H1 (cell line): ENCODE measurements around the gene DLL4. TPM values are rescaled to one million over a fixed set of nuclear protein-coding genes. Genes with fewer than 3 reads are reported as not detected.

Source experiments
- CTCF ChIA-PET: fragments of 300-600 bp; sonication (Branson Sonifier 250); formaldehyde crosslinking; loops from one replicate; lab custom pipeline; 2021; ENCODE audit not compliant: partially characterized antibody; lab: Charles Lee
- POLR2A ChIA-PET: fragments of 300-600 bp; sonication (Branson Sonifier 250); formaldehyde crosslinking; loops from one replicate; lab custom pipeline; 2021; ENCODE audit warnings: inconsistent platforms; ENCODE audit not compliant: partially characterized antibody; lab: Charles Lee
- DNase-seq, 2 experiments: peaks; one replicate each; pipeline versions ENCODE4 v3.0.0 to v3.0.0-alpha.2; 2010 to 2022; ENCODE audit warnings: low spot score in 2 of 2, low read depth in 1 of 2, mixed read lengths in 1 of 2
- FAIRE-seq: peaks from 2 replicates; lab custom pipeline; 2011; peaks lifted over from hg19 to GRCh38; lab: Jason Lieb, UNC
- H2AFZ ChIP-seq: 2 replicates; pipeline ENCODE4 v1.8.1; 2012; ENCODE audit warnings: low read length, inconsistent platforms
- H2AK5ac ChIP-seq: 2 replicates; pipeline ENCODE4 v1.6.1; 2013; ENCODE audit warnings: low read depth, low read length
- H2BK120ac ChIP-seq: replicated peaks from 2 replicates; pipeline ENCODE3; 2013; ENCODE audit warnings: low read depth, low read length, inconsistent platforms
- H2BK12ac ChIP-seq: 2 replicates; pipeline ENCODE4 v1.6.1; 2013; ENCODE audit warnings: low read depth, low read length
- H2BK15ac ChIP-seq: 2 replicates; pipeline ENCODE4 v1.6.1; 2013; ENCODE audit warnings: low read length
- H2BK20ac ChIP-seq: 2 replicates; pipeline ENCODE4 v1.6.1; 2013; ENCODE audit warnings: low read length
- H2BK5ac ChIP-seq: 2 replicates; pipeline ENCODE4 v1.6.1; 2013; ENCODE audit warnings: low read depth, low read length
- H3K14ac ChIP-seq: 2 replicates; pipeline ENCODE4 v1.6.1; 2013; ENCODE audit warnings: inconsistent platforms; ENCODE audit not compliant: insufficient read length
- H3K18ac ChIP-seq: 2 replicates; pipeline ENCODE4 v1.6.1; 2013; ENCODE audit warnings: low read length; ENCODE audit errors: extremely low read depth
- H3K23ac ChIP-seq: 2 replicates; pipeline ENCODE4 v1.6.1; 2013; ENCODE audit warnings: inconsistent platforms; ENCODE audit not compliant: insufficient read length
- H3K23me2 ChIP-seq: 2 replicates; pipeline ENCODE4 v1.6.1; 2013; ENCODE audit warnings: low read depth, low read length
- H3K27ac ChIP-seq: 2 replicates; pipeline ENCODE4 v1.6.1; 2011; ENCODE audit warnings: low read depth, low read length, inconsistent platforms
- H3K27me3 ChIP-seq, 4 experiments: replicated peaks in 1 of 4; 1 replicate in 1 of 4; 2 replicates in 3 of 4; pipeline versions ENCODE4 v1.6.1 to v1.8.1; 2011 to 2013; ENCODE audit warnings: low read length in 3 of 4, mild to moderate bottlenecking in 3 of 4, inconsistent platforms in 2 of 4, mixed read lengths in 2 of 4, moderate library complexity in 1 of 4; ENCODE audit not compliant: control insufficient read depth in 3 of 4, insufficient read depth in 3 of 4; ENCODE audit errors: extremely low read depth in 1 of 4
- H3K36me3 ChIP-seq, 4 experiments: 2 replicates each; pipeline versions ENCODE4 v1.6.1 to v1.8.1; 2011 to 2013; ENCODE audit warnings: mild to moderate bottlenecking in 4 of 4, low read length in 3 of 4, moderate library complexity in 2 of 4, control low read depth in 1 of 4, inconsistent platforms in 1 of 4; ENCODE audit not compliant: insufficient read depth in 4 of 4, control insufficient read depth in 2 of 4
- H3K4ac ChIP-seq: replicated peaks from 2 replicates; pipeline ENCODE3; 2013; ENCODE audit warnings: low read length, low read depth, mixed read lengths, inconsistent platforms; ENCODE audit not compliant: insufficient read length
- H3K4me1 ChIP-seq, 4 experiments: replicated peaks in 1 of 4; 1 replicate in 1 of 4; 2 replicates in 3 of 4; pipeline versions ENCODE4 v1.6.1 to v1.8.1; 2011 to 2013; ENCODE audit warnings: low read length in 3 of 4, inconsistent platforms in 2 of 4, mixed read lengths in 1 of 4; ENCODE audit not compliant: insufficient read depth in 4 of 4, control insufficient read depth in 3 of 4
- H3K4me2 ChIP-seq, 2 experiments: 2 replicates each; pipeline versions ENCODE4 v1.6.1 to v1.8.1; 2011 to 2013; ENCODE audit warnings: low read depth in 2 of 2, low read length in 2 of 2, control low read depth in 1 of 2, inconsistent platforms in 1 of 2, mild to moderate bottlenecking in 1 of 2; ENCODE audit not compliant: insufficient read depth in 1 of 2
- H3K4me3 ChIP-seq, 4 experiments: fragments of 200-600, 300-600 bp in 1 of 4; sonication (generic), shearing (Covaris generic), sonication (Bioruptor Twin) in 1 of 4; 2 replicates each; pipeline versions ENCODE4 v1.5.1 to v1.8.1; 2011 to 2016; ENCODE audit warnings: low read length in 4 of 4, low read depth in 3 of 4, control low read depth in 2 of 4, inconsistent platforms in 2 of 4, mild to moderate bottlenecking in 2 of 4, mixed read lengths in 1 of 4, moderate library complexity in 1 of 4; ENCODE audit not compliant: insufficient read depth in 2 of 4; ENCODE audit errors: extremely low read depth in 1 of 4
- H3K56ac ChIP-seq: replicated peaks from 2 replicates; pipeline ENCODE3; 2013; ENCODE audit warnings: low read depth, mild to moderate bottlenecking, mixed read lengths, low read length, inconsistent platforms; ENCODE audit not compliant: insufficient read length
- H3K79me1 ChIP-seq: 2 replicates; pipeline ENCODE4 v1.6.1; 2013; ENCODE audit warnings: low read depth, low read length, control low read depth
- H3K79me2 ChIP-seq, 2 experiments: 2 replicates each; pipeline versions ENCODE4 v1.6.1 to v1.8.1; 2012 to 2013; ENCODE audit warnings: low read length in 2 of 2, mild to moderate bottlenecking in 2 of 2, inconsistent platforms in 1 of 2; ENCODE audit not compliant: insufficient read depth in 2 of 2, control insufficient read depth in 1 of 2
- H3K9ac ChIP-seq, 4 experiments: replicated peaks in 1 of 4; 1 replicate in 1 of 4; 2 replicates in 3 of 4; pipeline versions ENCODE4 v1.6.1 to v1.8.1; 2011 to 2013; ENCODE audit warnings: low read depth in 3 of 4, low read length in 3 of 4, control low read depth in 2 of 4, mild to moderate bottlenecking in 2 of 4, moderate library complexity in 2 of 4, inconsistent platforms in 1 of 4; ENCODE audit errors: extremely low read depth in 1 of 4
- H3K9me3 ChIP-seq, 2 experiments: 2 replicates each; pipeline versions ENCODE4 v1.6.1 to v1.8.1; 2012 to 2013; ENCODE audit warnings: mild to moderate bottlenecking in 2 of 2, moderate library complexity in 2 of 2, control low read depth in 1 of 2, inconsistent platforms in 1 of 2, low read depth in 1 of 2, low read length in 1 of 2, mixed read lengths in 1 of 2; ENCODE audit not compliant: insufficient read depth in 2 of 2
- H4K20me1 ChIP-seq, 2 experiments: replicated peaks in 1 of 2; 2 replicates each; pipeline versions ENCODE3 to v1.8.1; 2011 to 2013; ENCODE audit warnings: inconsistent platforms in 2 of 2, low read length in 2 of 2, mild to moderate bottlenecking in 1 of 2; ENCODE audit not compliant: insufficient read depth in 2 of 2, control insufficient read depth in 1 of 2
- H4K5ac ChIP-seq: 2 replicates; pipeline ENCODE4 v1.6.1; 2013; ENCODE audit warnings: low read length, low read depth, mixed read lengths, inconsistent platforms; ENCODE audit not compliant: insufficient read length
- H4K8ac ChIP-seq: 2 replicates; pipeline ENCODE4 v1.8.0; 2013; ENCODE audit warnings: mild to moderate bottlenecking, moderate library complexity, low read length, inconsistent platforms; ENCODE audit not compliant: insufficient read depth; ENCODE audit errors: extremely low read depth
- H4K91ac ChIP-seq: replicated peaks from 2 replicates; pipeline ENCODE3; 2013; ENCODE audit warnings: low read length, mixed read lengths, inconsistent platforms; ENCODE audit not compliant: insufficient read length
- BACH1 ChIP-seq: IDR thresholded peaks from 2 replicates; pipeline ENCODE4 v1.6.1; 2012; ENCODE audit warnings: low read length, improper control_type of control experiment
- CBX5 ChIP-seq: fragments of 300-800, 300-1000 bp; sonication (generic); IDR thresholded peaks from 2 replicates; pipeline ENCODE4 v1.7.1; 2016; ENCODE audit warnings: antibody characterized with exemption, low read length, low read depth
- CTBP2 ChIP-seq: IDR thresholded peaks from 2 replicates; pipeline ENCODE4 v1.7.0; 2011; ENCODE audit warnings: borderline replicate concordance, mild to moderate bottlenecking, moderate library complexity, mixed read lengths, low read length; ENCODE audit not compliant: insufficient read depth, insufficient read length
- EZH2 ChIP-seq: fragments of 200-600 bp; sonication (generic); IDR thresholded peaks from 2 replicates; pipeline ENCODE4 v1.7.1; 2012; ENCODE audit warnings: low read depth, mild to moderate bottlenecking, moderate library complexity, low read length, inconsistent platforms; ENCODE audit not compliant: severe bottlenecking
- MAFK ChIP-seq: IDR thresholded peaks from 2 replicates; pipeline ENCODE4 v1.6.1; 2012; ENCODE audit warnings: low read depth, mild to moderate bottlenecking, improper control_type of control experiment, low read length
- RFX5 ChIP-seq: IDR thresholded peaks from 2 replicates; pipeline ENCODE4 v1.6.1; 2011; ENCODE audit warnings: low read depth, low read length, improper control_type of control experiment, borderline replicate concordance
- SIN3A ChIP-seq, 2 experiments: IDR thresholded peaks in 1 of 2; conservative IDR thresholded peaks in 1 of 2; 2 replicates each; pipeline ENCODE4 v1.6.1; 2011 to 2012; ENCODE audit warnings: low read length in 2 of 2, improper control_type of control experiment in 1 of 2, low read depth in 1 of 2, mild to moderate bottlenecking in 1 of 2
- SRF ChIP-seq: IDR thresholded peaks from 2 replicates; pipeline ENCODE4 v1.6.1; 2011; ENCODE audit warnings: mild to moderate bottlenecking, low read depth, low read length, moderate library complexity
- TEAD4 ChIP-seq: IDR thresholded peaks from 2 replicates; pipeline ENCODE4 v1.6.1; 2012; ENCODE audit warnings: low read depth, low read length, inconsistent platforms, mixed read lengths
- USF2 ChIP-seq: IDR thresholded peaks from 2 replicates; pipeline ENCODE4 v1.6.1; 2011; ENCODE audit warnings: low read length, improper control_type of control experiment
- WGBS, 2 experiments: shearing (Covaris generic) in 1 of 2; methylation state at CpG; one replicate each; pipeline versions ENCODE4 v1.1.6 to v1.1.7; 2013 to 2015; ENCODE audit warnings: low lambda C conversion rate in 2 of 2, mixed read lengths in 2 of 2, inconsistent platforms in 1 of 2, low coverage in 1 of 2, missing lambda C conversion rate in 1 of 2; ENCODE audit not compliant: insufficient replicate concordance in 2 of 2, insufficient coverage in 1 of 2, insufficient read length in 1 of 2; ENCODE audit errors: extremely low coverage in 1 of 2, missing lambda C conversion rate in 1 of 2; 5-methylcytosine and 5-hydroxymethylcytosine counted together
- polyA plus RNA-seq, 7 experiments: library from polyadenylated mRNA; depleted of rRNA in 3 of 7; stranded (reverse) in 5 of 7; unstranded in 2 of 7; fragments of >200 nt in 5 of 7; fragments of 200-250 nt in 2 of 7; gene quantifications; 1 replicate in 5 of 7; 2 replicates in 1 of 7; 4 replicates in 1 of 7; pipeline versions ENCODE4 v1.2.1 to v1.2.3, GENCODE V29; 2011 to 2013; ENCODE audit warnings: missing spikeins in 2 of 7, mixed read lengths in 2 of 7
- total RNA-seq: library from RNA; stranded (reverse); fragmentation: NEBNext Ultra II Directional; extraction: Animal tissue kit (Norgen Biotek cat#: 25700); gene quantifications from 2 replicates; pipeline ENCODE4 v1.2.1, GENCODE V29; 2021

The DLL4 gene
- total and polyA plus RNA-seq, 2 of the 8 experiments (the other 6 are each of a cell fraction or from before 2014, with no cell fraction given): 0.23 to 0.60 TPM

- Histone ChIP-seq H2BK12ac (no peak overlapping the region), H3K27ac (no peak overlapping the region), H4K20me1 (peaks cover 0 to 4% of the 10 kb centered on the region in 2 experiments), H3K9ac (no peak overlapping the region), H3K79me1 (no peaks in the 10 kb centered on the region; the same call in 1 of the 2 replicates), H2AK5ac (no peak overlapping the region), H3K4me1 (no peaks in the 10 kb centered on the region), H4K5ac (no peak overlapping the region), H3K56ac (no peak overlapping the region), H4K8ac (no peak overlapping the region), H3K4me2 (no peak overlapping the region), H2BK120ac (no peak overlapping the region), H3K36me3 (peaks cover 44 to 82% (median 71%) of the 10 kb centered on the region in 4 experiments), H3K27me3 (no peaks in the 10 kb centered on the region), H3K14ac (no peak overlapping the region), H3K18ac (no peak overlapping the region), H3K4me3 (no peak overlapping the region), H2BK15ac (no peak overlapping the region), H3K79me2 (no peaks in the 10 kb centered on the region), H3K23me2 (no peaks in the 10 kb centered on the region), H2BK20ac (no peak overlapping the region), H3K9me3 (no peaks in the 10 kb centered on the region), H3K4ac (no peak overlapping the region), H2BK5ac (no peak overlapping the region), H3K23ac (no peak overlapping the region), H2AFZ (no peak overlapping the region), H4K91ac (no peak overlapping the region)
- WGBS, 2 experiments: 93% methylated on average over 5 of the region's 5 CpGs; no CpG with 5 or more reads in 1 of the 2 experiments
- CTCF ChIA-PET: interaction anchor here (0.7 to 2.2 kb wide), 3 partner anchors 9 to 269 kb away, joined by 3 to 7 read pairs (median 3); no protein-coding TSS in a partner anchor
- no peak for FAIRE-seq
- DNase-seq: no peak
- POLR2A ChIA-PET: interaction anchor here (1.6 to 1.9 kb wide), 2 partner anchors 9 to 30 kb away, joined by 4 to 6 read pairs; no protein-coding TSS in a partner anchor
- TF ChIP-seq MAFK: no peak
- no peak for TF ChIP-seq RFX5
- TF ChIP-seq SIN3A (conservative IDR thresholded peaks at IDR 0.05 in 1 of 2, IDR thresholded peaks at IDR 0.05 in 1 of 2; ENCODE audit: low read depth in 1 of 2, low read length in 2 of 2): no peak
- no peak for TF ChIP-seq SRF
- no peak for TF ChIP-seq USF2
- no peak for TF ChIP-seq TEAD4
- no peak for TF ChIP-seq CBX5
- TF ChIP-seq BACH1: no peak
- no peak for TF ChIP-seq EZH2
- TF ChIP-seq CTBP2: no peak
Observed at GRCh38 chr15:40984406-40984805, 55.3 kb downstream of the DLL4 start.
